HG02943 (cell line): Measurements from ENCODE around the gene CDH18.

ENCODE experiments used
- ATAC-seq: cut with Tn5 transposase; IDR thresholded peaks from one replicate; pipeline ENCODE4 v1.9.1; 2021; ENCODE audit warnings: mild to moderate bottlenecking, low read depth, moderate library complexity; ENCODE audit not compliant: unreplicated experiment

CDH18 gene

DNA sequence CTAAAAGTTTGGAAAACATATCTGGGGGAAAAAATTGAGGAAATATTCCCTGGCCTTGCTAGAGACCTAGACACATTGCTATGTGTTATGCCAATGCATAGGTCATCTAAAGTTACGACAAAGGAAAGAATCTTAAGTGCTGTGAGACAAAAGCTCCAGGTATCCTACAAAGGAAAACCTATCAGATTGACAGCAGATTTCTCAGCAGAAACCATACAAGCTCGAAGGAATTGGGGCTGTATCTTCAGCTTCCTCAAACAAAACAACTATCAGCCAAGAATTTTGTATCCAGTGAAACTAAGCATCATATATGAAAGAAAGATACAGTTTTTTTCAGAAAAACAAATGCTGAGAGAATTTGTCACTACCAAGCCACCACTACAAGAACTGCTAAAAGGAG lies 234.4 kb downstream of the CDH18 start:
- ATAC-seq, result no peak

DNA sequence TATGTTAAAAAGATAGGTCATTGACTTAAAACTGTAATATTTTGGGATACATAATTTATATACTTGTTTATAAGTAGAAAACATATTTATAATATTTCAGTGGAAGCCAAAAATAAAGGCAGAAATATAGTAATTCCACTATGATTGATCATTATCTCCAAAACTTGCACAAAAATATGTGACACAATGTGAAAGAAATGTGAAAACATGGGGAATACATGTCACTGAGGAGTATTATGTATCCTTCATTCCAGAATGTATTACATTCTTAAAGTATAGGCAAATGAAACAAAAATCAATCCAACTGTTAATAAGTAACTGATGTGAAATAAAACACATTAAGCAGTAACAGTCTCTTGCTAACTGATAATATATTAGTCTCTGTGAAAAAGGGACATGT lies 236.7 kb downstream of the CDH18 start:
- ATAC-seq, result no peak

GRCh38 chr5:19745247-19745646 lies 242.8 kb downstream of the CDH18 start:
- no peak for ATAC-seq

GRCh38 chr5:19739671-19740070 lies 248.3 kb downstream of the CDH18 start:
- ATAC-seq, result no peak

- no peak for ATAC-seq
Measured at GRCh38 chr5:19734776-19735175, 253.2 kb downstream of the CDH18 start.

DNA sequence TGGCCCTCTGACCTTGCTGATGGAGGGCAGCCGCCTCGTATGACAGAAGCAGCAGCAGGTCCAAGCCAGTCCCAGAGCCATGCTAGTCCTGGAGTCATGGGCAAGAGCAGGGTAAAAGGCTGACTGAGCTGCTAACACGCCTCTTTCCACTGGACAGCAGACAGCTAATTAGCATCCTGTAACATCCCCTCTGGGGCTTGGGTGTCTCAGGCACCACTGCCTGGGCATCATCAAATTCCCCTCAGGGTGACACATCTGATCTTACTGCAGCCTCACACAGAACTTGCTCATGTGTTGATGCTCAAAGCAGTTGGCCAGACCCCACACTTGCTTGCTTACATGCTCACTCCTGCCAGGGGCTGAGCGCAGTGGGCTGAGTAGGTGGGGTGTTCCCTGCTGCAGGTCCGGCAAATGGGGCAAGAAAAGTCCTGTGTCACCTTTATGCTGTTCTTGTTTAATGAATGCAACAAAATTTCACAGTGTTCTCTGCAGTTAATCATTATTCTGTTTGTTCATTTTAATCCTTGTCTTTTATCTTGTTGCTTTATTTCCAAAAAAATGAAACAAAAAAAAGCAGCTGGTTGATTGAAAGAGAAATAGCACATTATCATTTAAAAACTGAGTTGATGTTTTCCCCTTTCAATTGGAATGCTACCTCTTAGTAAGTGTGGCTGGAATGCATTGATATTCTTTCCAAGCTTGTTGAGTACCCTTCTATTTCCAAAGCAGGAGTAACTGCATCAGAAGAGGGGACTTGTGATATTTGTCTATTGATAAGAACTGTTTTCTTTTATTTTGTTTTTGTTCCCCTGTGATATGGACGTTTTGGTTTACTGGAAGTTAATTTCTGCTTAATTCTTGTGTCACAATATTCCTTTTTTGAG lies 254.1 kb downstream of the CDH18 start:
- ATAC-seq, result no peak

DNA sequence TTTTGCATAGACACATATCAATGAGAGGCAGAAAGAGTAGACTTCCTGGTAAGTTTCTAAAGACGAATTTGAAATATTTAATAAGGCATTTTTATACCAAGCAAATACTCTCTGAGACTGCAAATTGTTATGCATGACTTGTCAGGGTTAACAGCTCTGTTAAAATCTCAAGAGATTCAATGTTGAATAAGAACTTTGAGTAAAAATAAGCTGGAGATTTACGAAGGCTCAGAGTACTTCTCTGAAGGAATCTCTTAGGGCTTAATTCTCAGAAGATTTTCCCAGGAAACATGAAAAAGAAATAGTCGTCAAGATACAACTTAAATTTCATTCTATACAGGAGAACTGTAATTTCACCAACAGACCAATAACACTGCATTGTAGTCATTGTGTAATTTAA lies 259.4 kb downstream of the CDH18 start:
- no peak for ATAC-seq

- no peak for ATAC-seq
Measured at GRCh38 chr5:19719109-19719508, 268.9 kb downstream of the CDH18 start.

DNA sequence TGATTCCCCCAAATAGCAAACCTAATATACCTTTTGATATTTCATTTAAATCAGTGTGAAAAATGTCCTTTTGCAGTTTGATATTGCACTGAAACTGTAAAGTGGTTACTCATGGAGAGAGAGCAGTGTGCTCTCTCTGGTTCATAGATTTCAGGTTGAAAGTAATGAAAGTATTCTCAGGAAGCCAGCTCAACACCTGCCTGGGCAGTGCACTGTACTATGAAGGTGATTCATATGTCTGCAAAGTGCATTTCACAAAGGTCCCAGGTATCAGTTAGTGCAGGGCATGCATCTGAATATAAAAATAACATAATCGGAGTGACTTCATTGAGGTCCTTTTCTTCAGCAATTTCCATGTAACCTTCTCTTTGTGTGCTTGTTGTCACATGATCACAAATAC lies 274.3 kb downstream of the CDH18 start:
- no peak for ATAC-seq

- ATAC-seq, result no peak
Measured at GRCh38 chr5:19709403-19709802, 278.6 kb downstream of the CDH18 start.

DNA sequence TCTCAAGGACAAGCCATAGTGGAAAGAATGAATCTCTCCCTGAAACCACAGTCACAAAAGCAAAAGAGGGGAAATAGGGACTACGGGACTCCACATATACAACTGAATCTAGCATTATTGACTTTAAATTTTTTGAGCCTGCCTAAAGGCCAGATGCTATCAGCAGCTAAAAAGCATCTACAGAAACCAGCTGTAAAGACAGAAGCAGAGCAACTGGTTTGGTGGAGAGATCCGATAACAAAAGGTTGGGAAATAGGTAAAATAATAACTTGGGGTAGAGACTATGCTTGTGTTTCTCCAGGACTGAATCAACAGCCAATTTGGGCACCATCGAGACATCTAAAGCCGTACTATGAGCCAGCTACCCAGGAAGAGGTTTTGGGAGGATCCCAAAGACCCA lies 281.2 kb downstream of the CDH18 start:
- ATAC-seq, result no peak

DNA sequence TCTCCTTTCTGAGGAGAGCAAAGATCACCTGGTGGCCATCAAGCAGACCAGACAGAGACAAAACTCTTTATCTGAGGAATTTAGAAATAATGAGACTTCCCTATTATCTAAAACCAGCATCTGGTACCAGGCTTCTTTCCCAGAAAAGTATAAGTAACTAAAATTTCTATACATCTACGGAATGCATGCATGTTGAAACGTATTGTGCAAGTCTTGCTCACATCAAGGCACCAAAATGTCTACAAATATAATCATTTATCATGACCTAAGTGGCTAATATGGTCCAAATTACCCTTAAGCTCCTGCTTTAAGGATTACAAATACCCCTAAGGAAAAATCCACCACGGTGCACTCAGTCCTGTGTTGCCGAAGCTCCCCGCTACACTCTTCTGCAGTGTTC lies 286.3 kb downstream of the CDH18 start:
- no peak for ATAC-seq

DNA sequence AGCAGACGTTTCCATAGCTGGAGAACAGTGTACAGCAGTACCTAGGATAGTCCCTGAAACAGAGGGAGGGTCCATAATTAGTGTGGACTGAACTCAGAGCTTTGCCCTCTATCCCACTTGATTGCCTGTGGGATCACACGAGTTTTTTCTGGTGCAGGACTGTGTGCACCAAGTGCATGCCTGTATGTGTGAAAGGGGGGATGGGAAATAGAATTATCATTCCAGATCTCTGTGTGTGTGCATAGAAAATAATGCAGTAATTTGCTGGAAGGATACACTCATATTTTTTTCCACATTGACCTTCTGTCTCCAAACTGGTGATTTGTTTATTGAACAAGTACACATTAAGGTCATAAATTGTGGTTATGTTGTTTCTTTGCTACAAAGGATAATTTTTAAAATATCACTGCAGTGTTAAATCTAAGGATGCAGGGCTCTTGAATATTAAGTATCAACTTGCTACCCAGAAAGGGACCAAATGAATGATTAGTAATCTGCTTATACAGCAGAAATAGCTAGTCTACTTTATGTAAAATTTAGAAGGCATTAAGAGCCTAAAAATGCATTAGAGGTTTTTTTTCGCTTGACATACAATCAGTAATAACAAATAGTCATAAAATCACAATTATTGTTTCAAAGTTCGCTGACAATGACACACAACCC lies 292.9 kb downstream of the CDH18 start:
- ATAC-seq, result no peak

DNA sequence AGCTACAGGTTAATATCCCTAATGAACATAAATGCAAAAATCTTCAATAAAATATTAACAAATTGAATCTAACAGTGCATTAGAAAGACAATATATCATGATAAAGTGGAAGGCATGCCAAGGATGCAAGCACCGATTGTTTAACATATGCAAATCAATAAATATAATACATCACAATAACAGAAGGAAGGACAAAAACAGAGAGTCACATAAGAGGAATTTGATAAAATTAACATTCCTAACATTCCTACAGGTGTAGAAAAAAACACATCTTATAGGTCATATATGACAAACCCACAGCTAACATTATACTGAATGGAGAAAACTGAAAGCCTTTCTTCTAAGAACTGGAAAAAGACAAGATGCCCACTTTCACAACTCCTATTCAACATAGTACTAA lies 297.0 kb downstream of the CDH18 start:
- ATAC-seq, result no peak

GRCh38 chr5:19685473-19685872 lies 302.5 kb downstream of the CDH18 start:
- ATAC-seq, result no peak

- no peak for ATAC-seq
Measured at GRCh38 chr5:19676895-19677294, 311.1 kb downstream of the CDH18 start.

DNA sequence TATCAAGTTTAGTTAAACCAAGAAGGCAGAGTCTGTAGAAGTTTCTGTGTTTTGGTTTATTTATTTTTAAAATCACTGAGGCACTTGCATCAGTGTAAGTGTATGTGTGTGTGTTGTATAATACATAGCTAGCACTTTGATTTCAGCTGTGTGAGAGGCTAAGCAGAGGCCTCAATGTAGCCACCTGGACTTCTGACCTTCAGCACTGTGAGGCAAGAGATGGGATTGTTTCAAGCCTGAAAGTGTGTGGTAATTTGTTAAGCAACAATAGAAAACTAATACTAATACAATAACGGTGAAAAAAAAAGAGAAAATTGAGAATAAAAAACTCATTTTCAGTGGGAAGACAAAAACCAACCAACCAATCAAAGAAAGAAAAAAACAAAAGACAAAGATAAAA lies 327.3 kb downstream of the CDH18 start:
- ATAC-seq, result no peak

- no peak for ATAC-seq
Measured at GRCh38 chr5:19655627-19656026, 332.4 kb downstream of the CDH18 start.

DNA sequence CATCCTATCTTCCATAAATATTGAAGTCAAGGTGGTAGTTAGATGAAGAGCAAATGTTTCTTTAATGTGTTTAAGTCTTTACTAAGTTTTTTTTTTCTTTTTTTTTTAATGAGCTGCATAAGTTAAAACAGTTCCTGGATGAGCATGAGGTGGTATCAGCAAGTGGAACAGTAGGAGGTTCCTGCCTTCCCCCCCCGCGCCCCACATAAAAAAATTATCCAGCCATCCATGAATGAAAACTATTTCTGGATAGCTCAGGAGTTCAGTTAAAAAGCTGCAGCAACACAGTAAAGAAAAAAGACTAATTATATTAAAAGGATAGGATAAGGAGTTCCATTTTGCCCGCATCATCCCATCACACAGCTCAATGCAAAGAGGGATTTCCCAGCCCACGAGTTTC lies 349.5 kb downstream of the CDH18 start:
- ATAC-seq, result no peak

DNA sequence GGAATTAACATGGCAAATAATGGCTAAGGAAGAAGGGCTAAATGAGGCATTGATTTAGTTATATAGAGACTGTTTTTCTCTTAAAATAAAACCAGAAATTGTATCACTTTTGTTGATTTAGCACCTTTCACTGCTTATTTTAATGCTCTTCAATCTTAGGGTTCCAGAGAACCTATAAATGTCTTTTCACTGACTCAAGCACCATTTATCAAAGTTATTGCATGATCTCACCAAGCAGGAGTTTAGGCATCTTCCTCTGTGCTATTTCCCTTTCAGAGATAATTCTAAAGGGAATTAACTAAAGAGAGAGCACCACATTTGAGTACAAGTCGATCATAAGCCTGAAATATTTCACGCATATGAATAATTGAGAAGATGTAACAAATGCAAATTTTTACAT lies 357.1 kb downstream of the CDH18 start:
- ATAC-seq, result no peak

- no peak for ATAC-seq
Measured at GRCh38 chr5:19626211-19626610, 361.8 kb downstream of the CDH18 start.

DNA sequence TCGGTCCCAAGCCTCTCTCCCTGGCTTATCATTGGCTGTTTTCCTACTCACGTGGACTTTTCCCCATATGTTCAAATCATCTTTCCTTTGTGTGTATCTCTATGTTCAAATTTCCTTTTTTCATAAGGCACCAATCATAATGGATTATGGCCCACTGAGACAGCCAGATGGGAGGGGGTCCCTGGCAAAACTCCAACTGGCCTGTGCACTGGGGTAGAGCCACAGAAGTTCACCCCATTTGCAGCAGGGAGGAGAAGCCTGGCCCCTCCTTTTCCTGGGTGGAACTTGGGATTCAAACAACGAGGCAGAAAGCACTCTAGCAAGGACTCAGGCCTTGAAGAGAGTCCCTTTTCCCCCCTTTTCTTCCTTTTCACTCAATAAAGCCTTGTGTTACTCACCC lies 362.4 kb downstream of the CDH18 start:
- no peak for ATAC-seq
